Thyroid gland (tissue), 4 donors: ENCODE results near the gene ENAH. TPM values are rescaled to one million over a fixed set of nuclear protein-coding genes. Genes with fewer than 3 reads are reported as not detected.
"Not testable (repeated sequence)": the region's sequence is repeated elsewhere in the genome, so short reads cannot be mapped to it uniquely, and the experiment has no call there.

ENCODE experiments used
- DNase-seq, 2 donors: peaks; one replicate each; pipeline ENCODE4 v3.0.0-alpha.2; 2019
- H3K27ac ChIP-seq, 3 donors: fragments of 200-600 bp; sonication (generic); 1 replicate in 2 of 3; 2 replicates in 1 of 3; pipeline ENCODE4 v1.5.1; 2016 to 2019; ENCODE audit warnings: mild to moderate bottlenecking in 1 of 3, moderate library complexity in 1 of 3
- H3K27me3 ChIP-seq: fragments of 200-600 bp; sonication (generic); one replicate; pipeline ENCODE4 v1.5.1; 2019
- H3K36me3 ChIP-seq, 2 donors: fragments of 200-600 bp; sonication (generic); one replicate each; pipeline ENCODE4 v1.5.1; 2016 to 2019
- H3K4me1 ChIP-seq, 2 donors: fragments of 200-600 bp; sonication (generic); one replicate each; pipeline ENCODE4 v1.5.1; 2017 to 2019
- H3K4me3 ChIP-seq, 3 donors: fragments of 200-600 bp; sonication (generic); replicated peaks in 1 of 3; 1 replicate in 2 of 3; 2 replicates in 1 of 3; pipeline ENCODE4 v1.5.1; 2016; ENCODE audit warnings: mild to moderate bottlenecking in 1 of 3
- H3K9me3 ChIP-seq: fragments of 200-600 bp; sonication (generic); one replicate; pipeline ENCODE4 v1.5.1; 2017
- POLR2A ChIP-seq, 2 donors: fragments of 450-650 bp; IDR thresholded peaks; one replicate each; pipeline ENCODE4 v1.6.1; 2017; ENCODE audit warnings: antibody characterized with exemption in 2 of 2, mild to moderate bottlenecking in 2 of 2, moderate library complexity in 1 of 2
- WGBS, 2 donors: methylation state at CpG; one replicate each; pipeline ENCODE4 v1.1.5; 2017; 5-methylcytosine and 5-hydroxymethylcytosine counted together
- intact Hi-C: fragments of 100-400 bp; cut with DNase I; formaldehyde crosslinking; loops from one replicate; pipeline ENCODE4 v1.15.1; 2023
- total RNA-seq, 4 donors: library from RNA; depleted of rRNA; stranded (reverse); fragments of >200 nt; gene quantifications; one replicate each; pipeline ENCODE4 v1.2.3, GENCODE V29; 2016
- TF ChIP-seq, protein P1 (sequence below), 6 experiments: fragments of 200-600 bp in 3 of 6; fragments of 450-650 bp in 3 of 6; sonication (generic) in 3 of 6; IDR thresholded peaks; one replicate each; pipeline ENCODE4 v1.5.1; 2016 to 2019; ENCODE audit warnings: antibody characterized with exemption in 6 of 6, mild to moderate bottlenecking in 2 of 6, inconsistent platforms in 1 of 6, moderate library complexity in 1 of 6

The ENAH gene
- total RNA-seq, 4 donors from 2014 or later: 24.5 to 31.4 (median 28.5) TPM

DNA sequence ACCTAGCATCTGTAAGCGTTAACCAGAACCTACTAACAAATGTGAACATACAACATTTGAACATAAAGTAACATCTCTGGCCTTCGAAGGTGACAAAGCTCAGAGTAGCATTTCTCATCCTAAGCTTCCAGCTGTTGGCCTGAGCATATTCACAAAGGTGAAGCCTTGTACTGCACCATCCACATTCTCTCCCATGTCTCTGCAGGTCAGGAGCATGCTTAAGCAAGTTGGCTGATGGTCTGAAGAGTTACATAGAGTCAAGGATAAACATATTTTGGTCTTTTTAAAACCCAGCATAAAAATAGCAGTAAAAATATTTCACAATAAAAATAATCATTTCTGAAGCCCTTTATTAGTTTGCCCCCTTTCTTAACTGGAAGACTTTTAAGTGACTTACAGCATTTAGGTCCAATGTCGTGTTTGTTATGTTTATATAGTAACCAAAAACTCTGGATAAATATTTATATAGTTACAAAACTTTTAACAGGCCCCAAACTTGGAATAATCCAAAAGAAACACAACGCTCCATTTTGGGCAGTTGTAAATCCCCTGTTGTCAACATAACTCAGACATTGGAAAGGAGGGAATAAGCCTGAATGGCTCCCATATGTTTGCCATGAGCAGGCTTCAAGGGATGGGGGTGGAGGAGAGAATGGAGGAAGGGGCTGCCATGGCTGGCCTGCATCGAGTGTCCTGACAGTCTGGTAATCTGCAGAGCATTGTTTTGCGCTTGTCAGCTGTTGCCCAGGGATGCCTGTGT is 42.8 kb upstream of the ENAH start:
- DNase-seq: no peak
- intact Hi-C loops: no loop called here
- H3K27ac ChIP-seq: no peak overlapping the region
- no peaks in the 10 kb centered on the region for H3K9me3 ChIP-seq
- no peaks in the 10 kb centered on the region for H3K36me3 ChIP-seq
- peaks cover 0 to 12% of the 10 kb centered on the region in 2 donors for H3K4me1 ChIP-seq
- H3K27me3 ChIP-seq: no peaks in the 10 kb centered on the region
- TF ChIP-seq, protein P1, sequence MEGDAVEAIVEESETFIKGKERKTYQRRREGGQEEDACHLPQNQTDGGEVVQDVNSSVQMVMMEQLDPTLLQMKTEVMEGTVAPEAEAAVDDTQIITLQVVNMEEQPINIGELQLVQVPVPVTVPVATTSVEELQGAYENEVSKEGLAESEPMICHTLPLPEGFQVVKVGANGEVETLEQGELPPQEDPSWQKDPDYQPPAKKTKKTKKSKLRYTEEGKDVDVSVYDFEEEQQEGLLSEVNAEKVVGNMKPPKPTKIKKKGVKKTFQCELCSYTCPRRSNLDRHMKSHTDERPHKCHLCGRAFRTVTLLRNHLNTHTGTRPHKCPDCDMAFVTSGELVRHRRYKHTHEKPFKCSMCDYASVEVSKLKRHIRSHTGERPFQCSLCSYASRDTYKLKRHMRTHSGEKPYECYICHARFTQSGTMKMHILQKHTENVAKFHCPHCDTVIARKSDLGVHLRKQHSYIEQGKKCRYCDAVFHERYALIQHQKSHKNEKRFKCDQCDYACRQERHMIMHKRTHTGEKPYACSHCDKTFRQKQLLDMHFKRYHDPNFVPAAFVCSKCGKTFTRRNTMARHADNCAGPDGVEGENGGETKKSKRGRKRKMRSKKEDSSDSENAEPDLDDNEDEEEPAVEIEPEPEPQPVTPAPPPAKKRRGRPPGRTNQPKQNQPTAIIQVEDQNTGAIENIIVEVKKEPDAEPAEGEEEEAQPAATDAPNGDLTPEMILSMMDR (IDR thresholded peaks at IDR 0.05): no peak
- TF ChIP-seq POLR2A (IDR thresholded peaks at IDR 0.05): no peak
- no peak overlapping the region for H3K4me3 ChIP-seq
- WGBS, 2 donors: 65 to 71% methylated on average over 6 of the region's 6 CpGs

DNA sequence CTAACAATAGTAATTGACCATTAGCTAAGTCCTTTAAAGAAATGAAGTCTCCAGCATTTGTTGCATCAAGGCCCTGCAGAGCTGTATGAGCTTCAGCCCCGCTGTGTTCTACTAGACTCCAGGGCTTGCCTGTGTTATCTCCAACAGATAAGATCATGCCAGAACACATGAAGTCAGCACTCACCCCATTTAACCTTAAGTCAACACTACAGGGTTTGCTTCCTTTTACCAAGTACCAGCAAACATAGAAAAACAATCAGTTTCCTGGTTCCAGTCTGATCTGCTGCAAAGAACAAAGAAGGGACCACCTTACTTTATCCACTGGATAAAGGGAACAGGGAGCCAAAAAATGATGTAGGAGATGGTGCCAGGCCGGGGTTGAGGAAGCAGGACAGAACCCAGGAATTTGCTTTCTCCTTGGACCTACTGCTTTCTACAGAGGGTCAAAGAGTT is 41.3 kb upstream of the ENAH start:
- Histone ChIP-seq H3K36me3 (no peaks in the 10 kb centered on the region), H3K27me3 (no peaks in the 10 kb centered on the region), H3K4me1 (peaks cover 0 to 13% of the 10 kb centered on the region in 2 donors), H3K4me3 (no peak overlapping the region), H3K27ac (no peak overlapping the region), H3K9me3 (no peaks in the 10 kb centered on the region)
- intact Hi-C loops: no loop called here
- 47 to 50% methylated on average over 2 of the region's 2 CpGs for WGBS, 2 donors
- no peak for TF ChIP-seq POLR2A (IDR thresholded peaks at IDR 0.05)
- TF ChIP-seq, protein P1 (IDR thresholded peaks at IDR 0.05): no peak
- DNase-seq: no peak

DNA sequence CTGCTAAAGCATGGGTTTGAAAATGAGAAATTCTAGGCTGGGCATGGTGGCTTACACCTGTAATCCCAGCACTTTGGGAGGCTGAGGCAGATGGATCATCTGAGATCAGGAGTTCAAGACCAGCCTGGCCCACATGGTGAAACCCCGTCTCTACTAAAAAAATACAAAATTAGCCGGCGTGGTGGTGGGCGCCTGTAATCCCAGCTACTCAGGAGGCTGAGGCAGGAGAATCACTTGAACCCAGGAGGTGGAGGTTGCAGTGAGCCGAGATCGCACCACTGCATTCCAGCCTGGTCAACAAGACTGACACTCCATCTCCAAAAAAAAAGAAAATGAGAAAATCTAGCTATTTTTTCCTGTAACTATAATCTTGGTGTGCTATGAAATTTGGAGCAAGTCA is 40.8 kb upstream of the ENAH start:
- H3K27ac ChIP-seq, H3K27me3 ChIP-seq, DNase-seq, H3K9me3 ChIP-seq, intact Hi-C loops, H3K4me3 ChIP-seq, H3K36me3 ChIP-seq: not testable (repeated sequence)
- peaks cover 0 to 13% of the 10 kb centered on the region in 2 donors for H3K4me1 ChIP-seq
- WGBS, 2 donors: 89 to 93% methylated on average over 6 of the region's 6 CpGs

DNA sequence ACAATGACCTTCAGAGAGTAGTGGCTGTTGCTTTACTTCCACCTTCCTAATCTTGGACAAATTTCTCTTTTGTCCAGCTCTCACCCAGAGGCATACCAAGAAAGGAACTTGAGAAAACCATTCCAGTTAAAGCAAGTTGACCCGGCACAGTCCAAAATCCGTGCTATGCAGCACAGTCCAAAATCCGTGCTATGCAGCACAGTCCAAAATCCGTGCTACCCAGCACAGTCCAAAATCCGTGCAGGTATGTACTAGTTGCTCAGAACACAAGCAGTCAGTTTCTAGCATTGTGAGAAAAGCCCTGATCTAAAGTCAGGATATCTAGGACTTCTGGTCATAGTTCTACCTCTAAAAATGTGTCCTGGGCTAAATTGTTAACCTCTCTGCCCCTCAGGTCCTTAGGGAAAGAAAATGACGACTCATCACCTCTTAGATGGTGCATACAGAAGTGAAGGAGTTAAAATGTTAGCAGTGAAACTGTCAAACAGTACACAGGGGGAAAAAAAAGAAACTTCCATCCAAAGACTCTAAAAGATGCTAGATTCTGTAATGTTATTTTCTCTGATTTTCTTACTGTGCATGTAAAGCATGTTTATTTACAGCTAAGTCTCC is 40.3 kb upstream of the ENAH start:
- intact Hi-C loops: no loop called here
- Histone ChIP-seq H3K36me3 (no peaks in the 10 kb centered on the region), H3K27me3 (no peaks in the 10 kb centered on the region), H3K4me3 (no peak overlapping the region), H3K9me3 (no peaks in the 10 kb centered on the region), H3K4me1 (peaks cover 0 to 13% of the 10 kb centered on the region in 2 donors), H3K27ac (no peak overlapping the region)
- DNase-seq: no peak
- WGBS, 2 donors: 75 to 81% methylated on average over 6 of the region's 6 CpGs
- TF ChIP-seq, protein P1 (IDR thresholded peaks at IDR 0.05): no peak
- no peak for TF ChIP-seq POLR2A (IDR thresholded peaks at IDR 0.05)

DNA sequence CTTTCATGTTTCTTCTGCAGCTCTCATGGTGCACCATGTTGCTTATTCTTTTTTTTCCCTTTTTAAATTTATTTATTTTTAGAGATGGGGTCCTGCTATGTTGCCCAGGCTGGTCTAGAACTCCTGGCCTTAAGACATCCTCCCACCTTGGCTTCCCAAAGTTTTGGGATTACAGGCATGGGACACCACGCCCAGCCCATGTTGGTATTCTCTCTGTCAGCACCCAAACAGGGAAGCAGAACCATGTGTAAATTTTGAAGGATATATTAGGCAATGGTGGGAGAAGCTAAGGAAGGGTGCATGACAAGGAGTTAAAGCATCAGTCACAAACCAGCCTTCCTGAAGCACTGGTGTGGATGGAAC is 39.6 kb upstream of the ENAH start:
- no peak for DNase-seq
- Histone ChIP-seq H3K4me3 (no peak overlapping the region), H3K27ac (no peak overlapping the region), H3K9me3 (no peaks in the 10 kb centered on the region), H3K36me3 (no peaks in the 10 kb centered on the region), H3K4me1 (peaks cover 0 to 13% of the 10 kb centered on the region in 2 donors), H3K27me3 (no peaks in the 10 kb centered on the region)
- 96 to 100% methylated on average over 1 of the region's 1 CpG for WGBS, 2 donors
- intact Hi-C loops: no loop called here
- TF ChIP-seq POLR2A (IDR thresholded peaks at IDR 0.05): no peak
- TF ChIP-seq, protein P1 (IDR thresholded peaks at IDR 0.05): no peak
